ENCODE data around the gene CALU.

The CALU gene

DNA sequence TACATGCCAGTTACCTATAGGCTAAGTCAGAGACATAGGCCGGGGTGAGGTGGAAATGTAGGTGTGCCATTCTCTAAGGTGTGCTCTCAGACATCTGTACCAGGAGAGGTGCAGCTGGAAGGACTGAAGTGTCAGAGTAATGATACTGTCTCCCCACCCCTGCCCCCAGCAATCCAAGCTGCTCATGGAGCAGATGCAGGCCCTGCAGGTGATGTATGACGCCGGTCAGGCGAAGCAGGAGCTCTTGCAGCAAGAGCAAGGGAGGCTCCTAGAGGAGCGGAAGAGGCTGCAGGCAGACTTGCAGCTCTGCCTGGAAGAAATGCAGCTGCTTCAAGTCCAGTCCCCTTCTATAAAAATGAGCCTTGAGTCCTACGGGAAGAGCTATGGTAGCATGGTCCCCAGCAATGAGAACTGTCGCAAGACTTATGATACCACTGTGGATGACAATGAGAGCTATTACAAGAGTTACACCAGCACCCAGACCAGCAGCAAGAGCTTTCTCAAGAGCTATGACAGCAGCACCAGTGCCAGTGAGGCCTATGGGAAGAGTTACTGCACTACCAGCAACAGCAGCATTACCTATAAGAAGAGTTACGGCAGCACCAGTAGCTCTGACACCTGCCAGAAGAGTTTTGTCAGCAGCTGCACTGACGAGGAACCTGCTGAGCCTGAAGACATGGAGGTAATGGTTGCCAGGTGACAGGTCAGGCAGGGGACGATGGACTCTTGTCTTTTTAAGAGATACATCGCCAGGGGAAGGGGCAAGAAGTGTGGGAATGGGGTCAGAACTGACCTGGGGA lies 72.7 kb downstream of the CALU start:
- DNase-seq (ENCODE audit: low read depth in 2 of 2): no peak

DNA sequence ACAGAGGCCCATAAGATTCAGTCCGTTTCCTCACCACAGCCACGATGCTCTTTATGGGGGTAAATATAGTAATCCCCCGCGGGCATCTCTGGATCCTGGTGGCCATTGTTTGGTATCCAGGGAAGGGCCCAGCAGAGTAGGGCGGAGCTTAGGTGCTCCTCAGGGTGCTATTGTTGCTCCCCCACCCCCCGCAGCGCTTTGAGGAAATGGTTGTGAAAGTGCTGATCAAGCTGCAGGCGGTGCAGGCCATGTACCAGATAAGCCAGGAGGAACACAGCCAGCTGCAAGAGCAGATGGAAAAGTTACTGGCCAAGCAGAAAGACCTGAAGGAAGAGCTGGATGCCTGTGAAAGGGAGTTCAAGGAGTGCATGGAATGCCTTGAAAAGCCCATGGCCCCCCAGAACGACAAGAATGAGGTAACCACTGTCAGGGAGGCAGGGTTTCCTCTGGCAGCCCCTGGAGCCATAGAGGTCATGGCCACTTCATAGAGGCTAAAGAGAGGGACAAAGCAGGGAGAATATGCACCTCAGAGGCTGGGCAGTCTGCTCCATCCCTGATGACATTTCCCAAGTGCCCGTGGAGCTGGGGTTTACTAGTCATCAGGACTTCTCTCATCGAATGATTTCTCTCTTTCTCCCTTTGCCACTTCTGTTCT lies 73.5 kb downstream of the CALU start:
- no peak for DNase-seq (ENCODE audit: low read depth in 2 of 2)

GRCh38 chr7:128814499-128814898 lies 75.3 kb downstream of the CALU start:
- DNase-seq (ENCODE audit: low read depth in 2 of 2): no peak

- DNase-seq (ENCODE audit: low read depth in 2 of 2): no peak
Measured at GRCh38 chr7:128815289-128815942, 76.3 kb downstream of the CALU start.

DNA sequence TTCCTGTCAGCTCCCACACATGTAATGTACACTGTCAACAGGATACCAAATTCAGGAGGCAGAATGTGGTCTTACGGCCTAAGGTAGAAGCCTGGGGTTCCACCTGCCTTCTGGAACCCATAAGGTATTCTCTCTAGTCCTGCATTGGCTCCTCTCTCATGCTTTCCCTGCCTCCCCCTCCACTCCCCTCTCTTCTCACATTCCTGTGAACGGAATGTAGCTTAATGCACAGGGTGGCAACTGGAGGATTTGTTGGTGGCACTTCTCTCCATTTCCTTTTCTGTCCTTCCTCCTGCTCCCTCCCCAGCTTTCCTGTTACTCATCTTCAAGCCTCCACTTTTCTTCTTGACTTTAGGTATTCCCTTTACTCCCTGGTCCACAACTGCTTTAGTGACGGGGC lies 79.5 kb downstream of the CALU start:
- no peak for DNase-seq (ENCODE audit: low read depth in 2 of 2)

Data from stimulated activated CD4-positive, alpha-beta T cell treated with anti-CD3 and anti-CD28 coated beads, Interleukin-1b, Interleukin-23, amount 100 ng/mL, for 1 hour (primary cell).